Measurements from ENCODE around the gene PMAIP1. TPM values are rescaled to one million over a fixed set of nuclear protein-coding genes. Genes with fewer than 3 reads are reported as not detected.

The PMAIP1 gene
- total RNA-seq, 1 donor from 2014 or later = 12.6 TPM

- H3K27me3 Mint-ChIP-seq (ENCODE audit: unreplicated experiment) = no peaks in the 10 kb centered on the region
- DNase-seq = no peak
- peaks cover 3% of the 10 kb centered on the region for H3K4me1 Mint-ChIP-seq (ENCODE audit: low read depth, unreplicated experiment)
- TF ChIP-seq CTCF (IDR thresholded peaks at IDR 0.05; ENCODE audit: partially characterized antibody, unreplicated experiment) = no peak
- no peak overlapping the region for H3K27ac Mint-ChIP-seq (ENCODE audit: unreplicated experiment)
- H3K36me3 Mint-ChIP-seq (ENCODE audit: unreplicated experiment) = no peaks in the 10 kb centered on the region
- H3K9me3 Mint-ChIP-seq (ENCODE audit: unreplicated experiment) = peaks cover 2% of the 10 kb centered on the region
- H3K4me3 Mint-ChIP-seq (ENCODE audit: unreplicated experiment) = no peak overlapping the region
Measured at GRCh38 chr18:59912007-59912550, 12.3 kb downstream of the PMAIP1 start.

GRCh38 chr18:59915606-59916005 is 15.8 kb downstream of the PMAIP1 start:
- no peak overlapping the region for H3K27ac Mint-ChIP-seq (ENCODE audit: unreplicated experiment)
- no peak for DNase-seq
- peaks cover 2% of the 10 kb centered on the region for H3K9me3 Mint-ChIP-seq (ENCODE audit: unreplicated experiment)
- no peak for TF ChIP-seq CTCF (IDR thresholded peaks at IDR 0.05; ENCODE audit: partially characterized antibody, unreplicated experiment)
- H3K36me3 Mint-ChIP-seq (ENCODE audit: unreplicated experiment) = no peaks in the 10 kb centered on the region
- H3K4me1 Mint-ChIP-seq (ENCODE audit: low read depth, unreplicated experiment) = peaks cover 9% of the 10 kb centered on the region
- no peak overlapping the region for H3K4me3 Mint-ChIP-seq (ENCODE audit: unreplicated experiment)
- H3K27me3 Mint-ChIP-seq (ENCODE audit: unreplicated experiment) = peaks cover 3% of the 10 kb centered on the region

GRCh38 chr18:59916746-59917145 is 16.9 kb downstream of the PMAIP1 start:
- Mint-ChIP-seq H3K27me3 (ENCODE audit: unreplicated experiment) (peaks cover 3% of the 10 kb centered on the region), H3K4me3 (ENCODE audit: unreplicated experiment) (no peak overlapping the region), H3K27ac (ENCODE audit: unreplicated experiment) (no peak overlapping the region), H3K36me3 (ENCODE audit: unreplicated experiment) (no peaks in the 10 kb centered on the region), H3K9me3 (ENCODE audit: unreplicated experiment) (peaks cover 2% of the 10 kb centered on the region), H3K4me1 (ENCODE audit: low read depth, unreplicated experiment) (peaks cover 7% of the 10 kb centered on the region)
- DNase-seq = no peak
- no peak for TF ChIP-seq CTCF (IDR thresholded peaks at IDR 0.05; ENCODE audit: partially characterized antibody, unreplicated experiment)

GRCh38 chr18:59917422-59917821 is 17.6 kb downstream of the PMAIP1 start:
- Mint-ChIP-seq H3K27me3 (ENCODE audit: unreplicated experiment) (peaks cover 3% of the 10 kb centered on the region), H3K27ac (ENCODE audit: unreplicated experiment) (no peak overlapping the region), H3K36me3 (ENCODE audit: unreplicated experiment) (no peaks in the 10 kb centered on the region), H3K4me3 (ENCODE audit: unreplicated experiment) (no peak overlapping the region), H3K9me3 (ENCODE audit: unreplicated experiment) (peaks cover 2% of the 10 kb centered on the region), H3K4me1 (ENCODE audit: low read depth, unreplicated experiment) (peaks cover 7% of the 10 kb centered on the region)
- DNase-seq = no peak
- TF ChIP-seq CTCF (IDR thresholded peaks at IDR 0.05; ENCODE audit: partially characterized antibody, unreplicated experiment) = no peak

GRCh38 chr18:59918320-59918755 is 18.5 kb downstream of the PMAIP1 start:
- peak; percentile 33 for DNase-seq
- peaks cover 2% of the 10 kb centered on the region for H3K9me3 Mint-ChIP-seq (ENCODE audit: unreplicated experiment)
- TF ChIP-seq CTCF (IDR thresholded peaks at IDR 0.05; ENCODE audit: partially characterized antibody, unreplicated experiment) = no peak
- peaks cover 3% of the 10 kb centered on the region for H3K27me3 Mint-ChIP-seq (ENCODE audit: unreplicated experiment)
- H3K4me1 Mint-ChIP-seq (ENCODE audit: low read depth, unreplicated experiment) = peaks cover 12% of the 10 kb centered on the region
- no peaks in the 10 kb centered on the region for H3K36me3 Mint-ChIP-seq (ENCODE audit: unreplicated experiment)
- peak overlapping the region; percentile 56 for H3K27ac Mint-ChIP-seq (ENCODE audit: unreplicated experiment)
- no peak overlapping the region for H3K4me3 Mint-ChIP-seq (ENCODE audit: unreplicated experiment)
